Colonic mucosa (tissue), 4 donors: Measurements from ENCODE around the gene ZFP42. TPM values are rescaled to one million over a fixed set of nuclear protein-coding genes. Genes with fewer than 3 reads are reported as not detected.
"Not testable (repeated sequence)": the region's sequence is repeated elsewhere in the genome, so short reads cannot be mapped to it uniquely, and the experiment has no call there.

ENCODE experiments used
- DNase-seq: peaks from one replicate; pipeline ENCODE4 v3.0.0-alpha.2; 2020
- H3K27ac ChIP-seq: fragments of 200-600 bp; one replicate; pipeline ENCODE4 v1.8.0; 2021
- H3K27me3 ChIP-seq: fragments of 200-600 bp; one replicate; pipeline ENCODE4 v1.8.0; 2021
- H3K36me3 ChIP-seq: fragments of 200-600 bp; one replicate; pipeline ENCODE4 v1.8.0; 2021
- H3K4me1 ChIP-seq: fragments of 200-600 bp; one replicate; pipeline ENCODE4 v1.8.0; 2021; ENCODE audit warnings: mild to moderate bottlenecking
- H3K4me3 ChIP-seq: fragments of 200-600 bp; one replicate; pipeline ENCODE4 v1.8.0; 2021
- H3K9ac ChIP-seq, 2 donors: one replicate each; pipeline ENCODE4 v1.7.0; 2013; ENCODE audit warnings: control low read depth in 2 of 2, low read depth in 2 of 2, low read length in 2 of 2
- H3K9me3 ChIP-seq: fragments of 200-600 bp; one replicate; pipeline ENCODE4 v1.8.0; 2021
- intact Hi-C: fragments of 100-400 bp; cut with DNase I; formaldehyde crosslinking; loops from one replicate; pipeline ENCODE4 v1.14.1; 2022
- total RNA-seq, 2 donors: library from RNA; stranded (reverse); fragmentation: NEBNext Ultra II Directional in 1 of 2; extraction: Animal tissue kit (Norgen Biotek cat#: 25700) in 1 of 2; gene quantifications; one replicate each; pipeline ENCODE4 v1.2.1, GENCODE V29; 2021
- TF ChIP-seq, protein P1 (sequence below): fragments of 200-600 bp; IDR thresholded peaks from one replicate; pipeline ENCODE4 v1.8.0; 2022; ENCODE audit warnings: antibody characterized with exemption, mild to moderate bottlenecking
- donor health status: healthy.
- donor health status: DM: no; HTN: no; CAD: no.
- donor health status: DM: no; HTN: no; CAD: no.

ZFP42 gene
- total RNA-seq, 2 donors from 2014 or later, result 0.12 TPM; not detected in 1

DNA sequence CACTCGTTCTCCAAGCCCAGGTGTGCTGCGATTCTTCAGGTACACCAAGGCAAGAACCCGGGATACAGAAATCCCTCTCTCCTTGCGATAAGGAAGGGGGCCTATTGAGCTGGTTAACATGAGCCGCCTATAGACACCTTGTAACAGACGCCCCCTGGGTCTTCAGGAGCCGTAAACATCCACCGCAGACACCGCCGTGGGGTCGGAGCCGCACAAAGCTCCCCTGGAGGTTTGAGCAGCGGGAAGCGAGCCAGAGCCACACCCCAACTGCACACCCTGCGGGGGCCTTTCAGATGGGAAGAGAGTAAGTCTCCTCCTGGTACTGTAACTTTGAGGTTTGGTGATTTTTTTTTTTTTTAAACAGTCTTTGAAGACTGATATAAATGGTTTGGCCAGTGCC lies 46.6 kb downstream of the ZFP42 start:
- no peaks in the 10 kb centered on the region for H3K9me3 ChIP-seq
- H3K4me1 ChIP-seq, result no peaks in the 10 kb centered on the region
- no peak for DNase-seq
- intact Hi-C loops, result no loop called here
- H3K27me3 ChIP-seq, result no peaks in the 10 kb centered on the region
- H3K4me3 ChIP-seq, result no peak overlapping the region
- no peaks in the 10 kb centered on the region for H3K36me3 ChIP-seq
- TF ChIP-seq, protein P1, sequence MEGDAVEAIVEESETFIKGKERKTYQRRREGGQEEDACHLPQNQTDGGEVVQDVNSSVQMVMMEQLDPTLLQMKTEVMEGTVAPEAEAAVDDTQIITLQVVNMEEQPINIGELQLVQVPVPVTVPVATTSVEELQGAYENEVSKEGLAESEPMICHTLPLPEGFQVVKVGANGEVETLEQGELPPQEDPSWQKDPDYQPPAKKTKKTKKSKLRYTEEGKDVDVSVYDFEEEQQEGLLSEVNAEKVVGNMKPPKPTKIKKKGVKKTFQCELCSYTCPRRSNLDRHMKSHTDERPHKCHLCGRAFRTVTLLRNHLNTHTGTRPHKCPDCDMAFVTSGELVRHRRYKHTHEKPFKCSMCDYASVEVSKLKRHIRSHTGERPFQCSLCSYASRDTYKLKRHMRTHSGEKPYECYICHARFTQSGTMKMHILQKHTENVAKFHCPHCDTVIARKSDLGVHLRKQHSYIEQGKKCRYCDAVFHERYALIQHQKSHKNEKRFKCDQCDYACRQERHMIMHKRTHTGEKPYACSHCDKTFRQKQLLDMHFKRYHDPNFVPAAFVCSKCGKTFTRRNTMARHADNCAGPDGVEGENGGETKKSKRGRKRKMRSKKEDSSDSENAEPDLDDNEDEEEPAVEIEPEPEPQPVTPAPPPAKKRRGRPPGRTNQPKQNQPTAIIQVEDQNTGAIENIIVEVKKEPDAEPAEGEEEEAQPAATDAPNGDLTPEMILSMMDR, result no peak
- H3K9ac ChIP-seq, result no peak overlapping the region
- H3K27ac ChIP-seq, result no peak overlapping the region

DNA sequence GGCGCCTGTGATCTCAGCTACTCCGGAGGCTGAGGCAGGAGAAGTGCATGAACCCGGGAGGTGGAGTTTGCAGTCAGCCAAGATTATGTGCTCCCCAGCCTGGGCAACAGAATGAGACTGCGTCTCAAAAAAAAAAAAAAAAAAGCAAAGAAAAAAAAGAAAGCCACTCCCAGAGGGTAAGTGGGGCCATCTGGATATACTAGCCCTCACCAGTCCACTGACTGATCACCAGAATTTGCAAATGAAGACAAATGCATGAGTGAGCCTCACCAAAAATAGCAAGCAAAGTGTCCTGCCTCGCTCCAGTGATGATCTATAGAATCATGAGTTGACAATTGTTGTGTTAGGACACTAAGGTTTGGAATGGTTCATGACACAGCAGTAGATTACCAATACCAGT lies 47.6 kb downstream of the ZFP42 start:
- intact Hi-C loops, result no loop called here
- Histone ChIP-seq H3K9me3 (no peaks in the 10 kb centered on the region), H3K27ac (no peak overlapping the region), H3K36me3 (no peaks in the 10 kb centered on the region), H3K27me3 (no peaks in the 10 kb centered on the region), H3K4me1 (no peaks in the 10 kb centered on the region), H3K4me3 (no peak overlapping the region), H3K9ac (no peak overlapping the region)
- no peak for DNase-seq
- TF ChIP-seq, protein P1, result no peak

DNA sequence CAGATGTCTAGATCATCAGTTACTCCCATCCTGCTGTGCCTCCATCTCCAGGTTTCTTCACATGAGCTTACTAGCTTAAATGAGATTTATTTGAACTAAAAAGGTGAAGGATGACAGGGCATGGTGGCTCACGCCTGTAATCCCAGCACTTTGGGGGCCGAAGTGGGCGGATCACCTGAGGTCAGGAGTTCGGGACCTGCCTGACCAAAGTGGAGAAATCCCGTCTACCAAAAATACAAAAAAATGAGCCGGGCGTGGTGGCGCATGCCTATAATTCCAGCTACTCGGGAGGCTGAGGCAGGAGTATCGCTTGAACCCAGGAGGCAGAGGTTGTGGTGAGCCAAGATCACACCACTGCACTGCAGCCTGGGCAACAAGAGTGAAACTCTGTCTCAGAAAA lies 49.9 kb downstream of the ZFP42 start:
- H3K36me3 ChIP-seq, H3K27me3 ChIP-seq, H3K27ac ChIP-seq, DNase-seq, H3K4me3 ChIP-seq, H3K9ac ChIP-seq, H3K4me1 ChIP-seq, intact Hi-C loops, H3K9me3 ChIP-seq: not testable (repeated sequence)

DNA sequence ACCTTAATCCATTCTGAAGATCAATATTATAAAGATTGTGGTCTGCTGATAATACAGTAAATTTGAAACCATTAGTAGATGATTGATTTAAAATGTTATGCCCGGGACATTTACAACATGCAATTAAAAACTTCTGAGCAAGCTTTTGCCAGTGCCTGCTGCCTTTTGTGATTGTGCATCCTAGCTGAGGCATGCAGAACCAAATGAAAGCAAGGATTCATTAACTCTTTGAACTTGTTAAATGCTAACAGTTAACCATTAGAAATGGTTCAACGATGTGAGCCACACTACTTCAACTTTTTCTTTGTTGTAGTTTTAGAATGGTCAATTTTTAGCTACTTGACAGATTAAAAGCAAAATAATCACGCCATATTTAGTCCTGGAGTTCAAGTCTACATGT lies 51.1 kb downstream of the ZFP42 start:
- DNase-seq, result no peak
- no peaks in the 10 kb centered on the region for H3K36me3 ChIP-seq
- TF ChIP-seq, protein P1, result no peak
- no peaks in the 10 kb centered on the region for H3K4me1 ChIP-seq
- no peak overlapping the region for H3K27ac ChIP-seq
- H3K27me3 ChIP-seq, result no peaks in the 10 kb centered on the region
- no peaks in the 10 kb centered on the region for H3K9me3 ChIP-seq
- H3K9ac ChIP-seq, result no peak overlapping the region
- no peak overlapping the region for H3K4me3 ChIP-seq
- intact Hi-C loops, result no loop called here

DNA sequence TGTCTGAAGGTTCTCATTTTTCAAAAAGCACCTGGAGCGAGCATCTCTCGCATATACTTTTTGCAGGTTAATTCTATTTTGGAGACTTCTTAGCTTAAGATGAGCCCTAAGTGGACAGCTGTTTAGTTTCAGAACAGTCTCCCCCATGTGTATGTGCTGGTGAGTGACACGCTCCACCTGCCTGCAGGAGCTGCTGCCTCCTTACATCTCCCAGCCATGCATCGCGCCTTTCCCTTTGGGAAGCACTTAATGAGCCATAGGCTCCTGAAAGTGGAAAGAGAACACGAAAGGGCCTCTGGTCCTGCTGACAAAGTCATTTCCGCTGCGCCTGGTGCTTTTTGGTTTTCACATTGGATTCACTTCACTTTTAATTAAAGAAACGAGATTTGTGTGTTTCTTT lies 57.7 kb downstream of the ZFP42 start:
- intact Hi-C loops, result no loop called here
- TF ChIP-seq, protein P1, result no peak

More for the DNA sequence above, 57.7 kb downstream of the ZFP42 start:
- Histone ChIP-seq H3K4me3 (no peak overlapping the region), H3K36me3 (no peaks in the 10 kb centered on the region), H3K27me3 (no peaks in the 10 kb centered on the region), H3K4me1 (no peaks in the 10 kb centered on the region), H3K27ac (no peak overlapping the region), H3K9ac (no peak overlapping the region), H3K9me3 (no peaks in the 10 kb centered on the region)
- no peak for DNase-seq

Other genes with a start within 250 kb of the ZFP42 start
- under 1 TPM in 1 of 2 donors, not detected in 1; 0.20 TPM for gene TRIML2, start 113.8 kb downstream of the ZFP42 start, total RNA-seq
- not detected for gene TRIML1, start 143.7 kb downstream of the ZFP42 start, total RNA-seq